ENCODE measurements around the gene HRK.

DNA sequence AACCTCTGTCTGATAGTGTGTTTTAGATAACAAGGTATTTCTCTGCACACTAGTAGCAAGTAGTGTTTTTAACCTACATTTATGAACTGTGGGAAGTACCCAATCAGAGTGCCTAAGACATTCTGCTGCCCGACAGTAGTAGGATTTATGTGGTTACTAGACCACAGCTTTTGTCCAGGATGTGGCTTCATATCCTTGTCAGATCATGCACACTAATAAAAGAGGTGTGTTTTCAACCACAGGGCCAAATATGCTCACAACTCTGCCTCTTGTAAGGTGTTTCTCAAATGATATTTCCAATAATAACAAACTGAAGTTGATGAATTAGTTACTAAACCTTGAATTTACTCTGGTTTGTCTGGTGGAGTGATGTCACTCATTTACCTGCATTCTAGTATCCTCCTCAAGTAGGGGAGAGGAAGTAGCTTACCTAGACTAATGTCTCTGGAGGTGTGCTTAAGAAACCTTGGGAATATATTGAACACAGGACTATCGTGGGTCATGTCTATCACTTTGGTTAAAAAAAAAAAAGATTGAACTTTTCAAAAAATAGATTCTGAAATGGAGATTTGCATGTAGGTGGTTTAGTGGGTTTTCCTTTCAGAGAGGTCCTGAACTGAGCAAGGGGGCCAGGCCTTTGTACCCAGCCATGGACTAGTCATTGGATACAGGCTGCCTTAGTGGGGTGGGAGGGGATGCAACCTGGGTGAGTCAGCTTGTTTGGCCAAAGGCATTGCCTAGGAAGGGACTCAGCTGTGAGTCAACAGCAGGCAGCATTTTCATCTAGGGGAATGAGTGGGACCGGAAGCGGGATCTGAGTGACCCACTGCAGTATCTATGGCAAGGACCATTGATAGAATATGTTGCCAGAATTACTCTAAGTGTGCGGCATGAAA, 43.6 kb upstream of the HRK start:
- TF ChIP-seq, protein P1, sequence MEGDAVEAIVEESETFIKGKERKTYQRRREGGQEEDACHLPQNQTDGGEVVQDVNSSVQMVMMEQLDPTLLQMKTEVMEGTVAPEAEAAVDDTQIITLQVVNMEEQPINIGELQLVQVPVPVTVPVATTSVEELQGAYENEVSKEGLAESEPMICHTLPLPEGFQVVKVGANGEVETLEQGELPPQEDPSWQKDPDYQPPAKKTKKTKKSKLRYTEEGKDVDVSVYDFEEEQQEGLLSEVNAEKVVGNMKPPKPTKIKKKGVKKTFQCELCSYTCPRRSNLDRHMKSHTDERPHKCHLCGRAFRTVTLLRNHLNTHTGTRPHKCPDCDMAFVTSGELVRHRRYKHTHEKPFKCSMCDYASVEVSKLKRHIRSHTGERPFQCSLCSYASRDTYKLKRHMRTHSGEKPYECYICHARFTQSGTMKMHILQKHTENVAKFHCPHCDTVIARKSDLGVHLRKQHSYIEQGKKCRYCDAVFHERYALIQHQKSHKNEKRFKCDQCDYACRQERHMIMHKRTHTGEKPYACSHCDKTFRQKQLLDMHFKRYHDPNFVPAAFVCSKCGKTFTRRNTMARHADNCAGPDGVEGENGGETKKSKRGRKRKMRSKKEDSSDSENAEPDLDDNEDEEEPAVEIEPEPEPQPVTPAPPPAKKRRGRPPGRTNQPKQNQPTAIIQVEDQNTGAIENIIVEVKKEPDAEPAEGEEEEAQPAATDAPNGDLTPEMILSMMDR (IDR thresholded peaks at IDR 0.05; ENCODE audit: low read depth, low read length): no peak
- TF ChIP-seq POLR2A (IDR thresholded peaks at IDR 0.05; ENCODE audit: extremely low read depth, insufficient read length): no peak

Measured in NB4 (cell line).